Esophagus (tissue), 2 donors: ENCODE measurements around the gene CSKMT. TPM values are rescaled to one million over a fixed set of nuclear protein-coding genes. Genes with fewer than 3 reads are reported as not detected.
A peak's percentile ranks its signal among the peaks of the same experiment; 100 is the strongest.

Experiments used
- H3K27ac ChIP-seq, 2 donors: one replicate each; pipeline ENCODE4 v1.5.1; 2013; ENCODE audit warnings: low read depth in 2 of 2, mild to moderate bottlenecking in 2 of 2, inconsistent platforms in 1 of 2, low read length in 1 of 2, moderate library complexity in 1 of 2
- H3K27me3 ChIP-seq, 2 donors: one replicate each; pipeline ENCODE4 v1.6.1; 2013; ENCODE audit warnings: low read length in 2 of 2, control low read depth in 1 of 2, mild to moderate bottlenecking in 1 of 2; ENCODE audit not compliant: insufficient read depth in 2 of 2, control insufficient read depth in 1 of 2
- H3K36me3 ChIP-seq, 2 donors: one replicate each; pipeline ENCODE4 v1.6.1; 2013; ENCODE audit warnings: low read length in 1 of 2; ENCODE audit not compliant: control insufficient read depth in 2 of 2, insufficient read depth in 2 of 2
- H3K4me1 ChIP-seq, 2 donors: one replicate each; pipeline ENCODE4 v1.6.1; 2013; ENCODE audit warnings: low read length in 1 of 2; ENCODE audit not compliant: control insufficient read depth in 2 of 2, insufficient read depth in 2 of 2
- H3K4me3 ChIP-seq, 2 donors: one replicate each; pipeline ENCODE4 v1.5.1; 2013; ENCODE audit warnings: low read length in 2 of 2, mild to moderate bottlenecking in 2 of 2, low read depth in 1 of 2, moderate library complexity in 1 of 2
- H3K9me3 ChIP-seq, 2 donors: one replicate each; pipeline ENCODE4 v1.6.1; 2013; ENCODE audit warnings: mild to moderate bottlenecking in 2 of 2, low read depth in 1 of 2, low read length in 1 of 2, moderate library complexity in 1 of 2; ENCODE audit not compliant: control insufficient read depth in 2 of 2, insufficient read depth in 1 of 2
- WGBS, 2 donors: extraction: QIAGEN DNeasy Blood & Tissue Kit; methylation state at CpG; one replicate each; pipeline ENCODE4 v1.1.7; 2013; 5-methylcytosine and 5-hydroxymethylcytosine counted together
- polyA plus RNA-seq, 2 donors: library from polyadenylated mRNA; stranded (reverse); fragments of 200-250 nt; gene quantifications; one replicate each; pipeline ENCODE4 v1.2.3, GENCODE V29; 2013
- donor health status: healthy with polysubstance abuse.
- donor health status: Bipolar disorder and iron deficiency.

CSKMT gene
- polyA plus RNA-seq, 2 donors: 15.4 to 32.2 TPM

DNA sequence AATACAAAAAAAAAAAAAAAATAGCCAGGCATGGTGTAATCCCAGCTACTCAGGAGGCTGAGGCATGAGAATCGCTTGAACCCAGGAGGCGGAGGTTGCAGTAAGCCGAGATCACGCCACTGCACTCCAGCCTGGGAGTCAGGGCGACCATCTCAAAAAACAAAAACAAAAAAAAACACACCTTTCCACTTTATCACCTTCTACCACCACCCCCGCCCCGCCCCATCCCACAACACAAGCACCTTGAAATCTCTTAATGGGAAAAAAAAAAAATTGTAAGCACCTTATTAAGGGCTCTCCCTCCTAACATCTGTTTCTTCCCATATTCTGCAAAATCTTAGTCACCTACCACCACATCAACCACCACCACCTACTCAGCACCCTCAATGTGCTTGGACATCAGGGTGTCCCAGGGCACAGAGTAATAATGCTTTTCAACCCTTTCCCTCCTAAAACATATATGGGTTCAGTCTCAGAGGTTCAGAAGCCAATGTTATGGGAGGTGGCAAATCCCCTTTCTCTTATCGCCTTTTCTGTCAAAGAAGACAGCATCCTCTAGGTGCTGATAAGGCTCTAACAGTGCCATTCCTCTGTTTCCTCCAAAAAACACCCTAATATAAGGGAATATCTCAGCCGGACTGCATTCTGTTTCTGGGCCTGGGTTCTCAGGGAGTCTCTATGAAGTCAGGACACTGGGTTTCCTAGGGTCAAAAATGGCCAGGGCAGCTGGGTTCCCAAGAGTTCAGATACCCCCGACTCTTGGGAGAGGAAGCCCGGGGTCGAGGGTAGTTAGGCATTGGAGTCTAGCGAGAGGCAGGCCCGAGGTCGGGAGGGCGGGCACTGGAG lies 12.7 kb upstream of the CSKMT start:
- Histone ChIP-seq H3K9me3 (no peaks in the 10 kb centered on the region), H3K27me3 (no peaks in the 10 kb centered on the region), H3K27ac (peak overlapping the region; percentile 96 to 98), H3K36me3 (peaks cover 10 to 24% of the 10 kb centered on the region in 2 donors), H3K4me3 (peak overlapping the region; percentile 86 to 95), H3K4me1 (peaks cover 0 to 2% of the 10 kb centered on the region in 2 donors)
- WGBS, 2 donors: 22 to 25% methylated on average over 16 of the region's 16 CpGs

- Histone ChIP-seq H3K9me3 (no peaks in the 10 kb centered on the region), H3K27me3 (no peaks in the 10 kb centered on the region), H3K36me3 (peaks cover 3 to 5% of the 10 kb centered on the region in 2 donors), H3K4me3 (no peak overlapping the region), H3K27ac (no peak overlapping the region), H3K4me1 (no peaks in the 10 kb centered on the region)
- 83 to 88% methylated on average over 11 of the region's 11 CpGs for WGBS, 2 donors
Measured at GRCh38 chr11:62654297-62654696, 10.8 kb upstream of the CSKMT start.

DNA sequence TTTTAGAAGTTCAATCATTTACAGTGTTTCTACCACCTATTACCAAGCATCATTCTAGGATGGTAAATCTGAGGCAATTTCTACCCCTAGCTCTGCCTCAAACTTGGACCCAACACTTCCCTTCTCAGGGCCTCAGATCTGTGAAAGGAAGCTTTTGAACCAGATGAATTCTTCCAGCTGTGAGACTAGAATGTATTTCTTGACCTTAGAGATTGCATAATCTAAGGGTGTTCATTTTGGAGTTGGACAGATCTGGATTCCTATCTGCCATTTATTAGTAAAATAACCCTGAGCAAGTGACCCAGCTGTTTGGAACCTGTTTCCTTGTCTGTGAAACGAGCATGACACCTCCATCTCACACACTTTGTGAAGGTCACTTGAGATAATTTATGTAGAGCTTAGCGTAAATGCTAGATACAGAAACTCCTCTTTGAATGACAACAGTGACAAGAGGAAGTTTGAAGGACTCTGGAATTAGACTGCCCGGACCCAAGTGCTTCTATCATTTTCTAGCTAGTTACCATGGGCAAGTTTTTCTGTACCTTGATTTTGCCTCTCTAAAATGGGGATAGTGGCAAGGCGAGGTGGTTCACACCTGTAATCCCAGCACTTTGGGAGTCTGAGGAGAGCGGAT lies 8.2 kb upstream of the CSKMT start:
- Histone ChIP-seq H3K27ac (no peak overlapping the region), H3K4me1 (no peaks in the 10 kb centered on the region), H3K27me3 (no peaks in the 10 kb centered on the region), H3K9me3 (no peaks in the 10 kb centered on the region), H3K36me3 (no peaks in the 10 kb centered on the region), H3K4me3 (no peak overlapping the region)
- 68 to 70% methylated on average over 5 of the region's 5 CpGs for WGBS, 2 donors

DNA sequence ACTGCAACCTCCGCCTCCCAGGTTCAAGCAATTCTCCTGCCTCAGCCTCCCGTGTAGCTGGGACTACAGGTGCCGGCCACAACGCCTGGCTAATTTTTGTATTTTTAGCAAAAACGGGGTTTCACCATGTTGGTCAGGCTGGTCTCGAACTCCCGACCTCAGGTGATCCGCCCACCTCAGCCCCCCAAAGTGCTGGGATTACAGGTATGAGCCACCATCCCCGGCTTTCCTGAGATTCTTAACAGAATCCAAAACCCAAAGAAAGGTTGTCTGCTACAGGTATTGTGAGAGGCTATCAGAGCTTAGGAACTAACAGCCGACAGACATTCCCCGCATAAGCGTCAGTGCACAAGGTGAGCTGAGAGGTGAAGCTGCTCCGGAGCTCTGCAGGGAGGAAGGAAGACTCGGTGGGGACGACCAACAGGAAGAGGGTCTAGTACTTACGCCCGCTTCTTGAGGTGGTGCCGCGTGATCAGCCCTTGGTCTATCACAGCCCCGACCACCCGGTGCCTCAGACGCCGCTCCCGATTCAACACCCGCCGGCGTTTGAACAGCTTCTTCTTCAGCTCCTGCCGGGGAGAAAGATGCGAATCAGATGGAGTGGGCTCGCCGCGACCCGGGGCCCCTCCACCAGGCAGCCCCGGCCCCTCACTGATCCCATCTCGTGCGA lies 572 bp upstream of the CSKMT start:
- WGBS, 2 donors: 3% methylated on average over 35 to 36 of the region's 36 CpGs
- H3K36me3 ChIP-seq: peaks cover 3 to 5% of the 10 kb centered on the region in 2 donors
- H3K27ac ChIP-seq: peak overlapping the region; percentile 91 to 97
- H3K9me3 ChIP-seq: no peaks in the 10 kb centered on the region
- H3K27me3 ChIP-seq: no peaks in the 10 kb centered on the region
- peaks cover 4 to 10% of the 10 kb centered on the region in 2 donors for H3K4me1 ChIP-seq
- H3K4me3 ChIP-seq: peak overlapping the region; percentile 82 to 91

DNA sequence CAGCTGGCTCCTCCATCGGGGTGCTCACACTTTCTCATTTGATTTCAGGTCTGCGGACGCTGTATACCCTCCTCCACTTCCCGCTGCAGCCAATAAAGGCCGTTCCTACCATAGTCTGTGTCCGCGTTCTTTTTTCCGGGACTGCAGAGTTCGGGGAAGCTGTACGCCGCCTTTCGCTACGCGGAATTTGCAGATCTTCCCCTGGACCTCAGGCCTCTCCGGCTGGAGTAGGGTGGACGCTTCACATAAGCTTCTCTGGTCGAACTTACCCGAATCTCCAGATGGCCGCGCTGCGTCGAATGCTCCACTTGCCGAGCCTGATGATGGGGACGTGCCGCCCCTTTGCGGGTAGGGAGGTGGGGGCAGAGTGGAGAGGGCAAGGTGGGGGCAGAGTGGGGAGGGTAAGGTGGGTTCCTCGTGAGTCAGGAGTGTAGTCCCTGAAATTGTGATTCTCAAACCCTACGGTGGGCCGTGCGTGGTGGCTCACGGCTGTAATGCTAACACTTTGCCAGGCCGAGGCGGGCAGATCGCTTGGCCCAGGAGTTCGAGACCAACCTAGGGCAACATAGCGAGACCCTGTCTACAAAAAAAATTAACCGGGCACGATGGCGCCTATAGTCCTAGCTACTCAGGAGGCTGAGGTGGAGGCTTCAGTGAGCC lies 617 bp downstream of the CSKMT start:
- Histone ChIP-seq H3K4me3 (peak overlapping the region; percentile 82 to 91), H3K27me3 (no peaks in the 10 kb centered on the region), H3K36me3 (peaks cover 3 to 5% of the 10 kb centered on the region in 2 donors), H3K4me1 (peaks cover 4 to 10% of the 10 kb centered on the region in 2 donors), H3K27ac (peak overlapping the region; percentile 87 to 97), H3K9me3 (no peaks in the 10 kb centered on the region)
- 1 to 5% methylated on average over 39 of the region's 39 CpGs for WGBS, 2 donors

DNA sequence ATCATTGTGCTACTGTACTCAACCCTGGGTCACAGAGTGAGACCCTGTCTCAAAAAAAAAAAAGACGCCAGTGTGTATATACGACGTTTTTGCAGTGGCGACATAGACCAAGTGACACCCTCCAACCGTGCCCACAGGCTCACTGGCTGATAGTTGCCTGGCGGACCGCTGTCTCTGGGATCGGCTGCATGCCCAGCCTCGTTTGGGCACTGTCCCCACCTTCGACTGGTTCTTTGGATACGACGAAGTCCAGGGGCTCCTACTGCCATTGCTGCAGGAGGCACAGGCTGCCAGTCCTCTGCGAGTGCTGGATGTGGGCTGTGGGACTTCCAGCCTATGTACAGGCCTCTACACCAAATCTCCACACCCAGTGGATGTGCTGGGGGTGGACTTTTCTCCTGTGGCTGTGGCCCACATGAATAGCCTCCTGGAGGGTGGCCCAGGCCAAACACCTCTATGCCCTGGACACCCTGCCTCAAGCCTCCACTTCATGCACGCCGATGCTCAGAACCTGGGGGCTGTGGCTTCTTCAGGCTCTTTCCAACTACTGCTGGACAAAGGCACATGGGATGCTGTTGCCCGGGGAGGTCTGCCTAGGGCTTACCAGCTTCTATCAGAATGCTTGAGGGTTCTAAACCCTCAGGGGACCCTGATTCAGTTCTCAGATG lies 1.3 kb downstream of the CSKMT start:
- peaks cover 4 to 10% of the 10 kb centered on the region in 2 donors for H3K4me1 ChIP-seq
- no peaks in the 10 kb centered on the region for H3K9me3 ChIP-seq
- WGBS, 2 donors: 31 to 35% methylated on average over 16 of the region's 16 CpGs
- no peaks in the 10 kb centered on the region for H3K27me3 ChIP-seq
- H3K4me3 ChIP-seq: peak overlapping the region; percentile 82 to 91
- H3K27ac ChIP-seq: peak overlapping the region; percentile 87 to 97
- peaks cover 3 to 5% of the 10 kb centered on the region in 2 donors for H3K36me3 ChIP-seq

DNA sequence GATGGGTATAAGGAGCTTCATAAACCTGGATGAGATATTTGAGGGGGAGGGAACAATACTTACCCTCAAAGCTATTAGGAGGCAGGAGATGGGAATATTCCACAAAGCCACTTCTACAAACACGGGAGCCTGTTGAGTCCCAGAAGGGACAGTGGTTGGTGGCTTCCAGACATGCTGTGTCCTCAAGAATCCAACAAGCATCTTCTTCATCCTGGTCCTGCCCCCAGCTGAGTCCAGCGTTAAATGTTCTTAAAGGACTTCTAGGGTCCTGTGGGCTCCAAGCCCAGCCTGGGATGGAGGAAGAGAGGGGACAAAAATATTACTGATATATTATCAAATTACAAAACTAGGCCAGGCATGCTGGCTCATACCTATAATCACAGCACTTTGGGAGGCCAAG lies 2.3 kb downstream of the CSKMT start:
- no peaks in the 10 kb centered on the region for H3K27me3 ChIP-seq
- WGBS, 2 donors: 71 to 86% methylated on average over 2 of the region's 2 CpGs
- H3K4me3 ChIP-seq: no peak overlapping the region
- peaks cover 4 to 10% of the 10 kb centered on the region in 2 donors for H3K4me1 ChIP-seq
- peaks cover 3 to 5% of the 10 kb centered on the region in 2 donors for H3K36me3 ChIP-seq
- H3K9me3 ChIP-seq: no peaks in the 10 kb centered on the region
- H3K27ac ChIP-seq: no peak overlapping the region

DNA sequence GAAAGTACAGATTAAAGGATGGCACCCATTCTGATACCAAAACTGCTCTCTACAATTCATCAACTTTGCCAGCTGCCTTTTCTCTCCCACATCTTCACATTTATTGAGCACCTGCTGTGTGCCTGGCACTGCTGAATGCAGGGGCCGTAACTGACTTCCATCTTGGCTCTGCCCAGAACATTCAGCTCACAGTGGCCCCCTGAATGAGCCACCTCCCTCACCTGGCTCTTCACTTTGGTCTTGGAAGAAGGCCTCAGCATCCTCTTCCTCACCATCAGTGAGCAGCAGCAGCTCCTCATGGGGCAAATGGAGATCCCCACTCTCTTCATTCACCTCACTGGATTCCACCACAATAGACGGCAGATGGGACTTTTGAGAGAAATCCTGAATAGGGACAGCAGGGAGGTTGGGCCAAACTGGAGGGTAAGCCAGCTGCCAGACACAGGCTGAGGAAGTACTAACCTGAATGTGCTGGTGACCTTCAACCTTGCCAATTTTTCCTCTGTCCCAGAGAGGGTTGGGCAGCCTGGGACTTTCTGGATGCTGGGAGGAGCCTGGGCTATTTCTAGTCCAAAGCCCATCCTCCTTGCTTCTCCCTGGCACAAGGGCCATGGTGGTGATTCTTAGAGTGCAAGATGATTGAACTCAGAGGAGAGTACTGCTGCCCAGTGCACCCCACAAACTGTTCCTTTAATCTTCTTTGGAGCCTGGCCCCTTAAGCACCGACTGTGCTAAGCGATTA lies 4.5 kb downstream of the CSKMT start:
- Histone ChIP-seq H3K27me3 (no peaks in the 10 kb centered on the region), H3K4me1 (peaks cover 4 to 10% of the 10 kb centered on the region in 2 donors), H3K27ac (peak overlapping the region in 1 of 2 donors; percentile 47), H3K36me3 (peaks cover 3 to 5% of the 10 kb centered on the region in 2 donors), H3K9me3 (no peaks in the 10 kb centered on the region), H3K4me3 (no peak overlapping the region)
- WGBS, 2 donors: 62 to 67% methylated on average over 4 of the region's 4 CpGs
